IMR-90 (cell line): ENCODE measurements around the gene CUX1. TPM values are rescaled to one million over a fixed set of nuclear protein-coding genes. Genes with fewer than 3 reads are reported as not detected.

Source experiments
- ATAC-seq: fragments of 200-7000 bp; cut with Tn5 transposase; 2 replicates; pipeline ENCODE4 v1.9.1; 2020; ENCODE audit warnings: low read depth, mild to moderate bottlenecking, moderate library complexity
- BruUV-seq: library from RNA; stranded (reverse); fragments of 400-500 nt; replicated peaks from 2 replicates; lab custom pipeline; 2021; lab: Mats Ljungman, UMichigan
- CTCF ChIA-PET: fragments of 300-600 bp; formaldehyde crosslinking; extraction: SDS; loops from one replicate; lab custom pipeline; 2021; ENCODE audit warnings: antibody characterized with exemption; lab: Yijun Ruan, JAX
- POLR2A ChIA-PET: fragments of 300-600 bp; sonication (Branson Sonifier 250); formaldehyde crosslinking; loops from one replicate; lab custom pipeline; 2022; ENCODE audit warnings: antibody characterized with exemption; ENCODE audit not compliant: unreplicated experiment; lab: Charles Lee
- DNase-seq: peaks from one replicate; pipeline ENCODE4 v3.0.0; 2013
- H2AFZ ChIP-seq: replicated peaks from 2 replicates; pipeline ENCODE3; 2013; ENCODE audit warnings: low read length, mild to moderate bottlenecking; ENCODE audit not compliant: poor library complexity
- H2AK5ac ChIP-seq: 2 replicates; pipeline ENCODE4 v1.6.1; 2013; ENCODE audit warnings: low read depth, low read length, inconsistent platforms
- H2AK9ac ChIP-seq: replicated peaks from 2 replicates; pipeline ENCODE3; 2013; ENCODE audit warnings: mild to moderate bottlenecking, low read depth, low read length, moderate library complexity; ENCODE audit not compliant: poor library complexity
- H2BK120ac ChIP-seq: 2 replicates; pipeline ENCODE4 v1.6.1; 2013; ENCODE audit warnings: low read depth, low read length, inconsistent platforms
- H2BK15ac ChIP-seq: 3 replicates; pipeline ENCODE4 v1.6.1; 2013; ENCODE audit warnings: low read depth, low read length, inconsistent platforms
- H2BK20ac ChIP-seq: 2 replicates; pipeline ENCODE4 v1.6.1; 2013; ENCODE audit warnings: low read depth, mild to moderate bottlenecking, inconsistent platforms, low read length, moderate library complexity
- H2BK5ac ChIP-seq: 2 replicates; pipeline ENCODE4 v1.6.1; 2013; ENCODE audit warnings: mild to moderate bottlenecking, low read depth, low read length, inconsistent platforms; ENCODE audit not compliant: poor library complexity, severe bottlenecking
- H3K14ac ChIP-seq: replicated peaks from 2 replicates; pipeline ENCODE4 v1.6.1; 2013; ENCODE audit warnings: low read depth, low read length, inconsistent platforms
- H3K18ac ChIP-seq: 2 replicates; pipeline ENCODE4 v1.6.1; 2013; ENCODE audit warnings: low read depth, low read length, control low read depth
- H3K23ac ChIP-seq: 2 replicates; pipeline ENCODE4 v1.6.1; 2013; ENCODE audit warnings: low read depth, low read length, inconsistent platforms
- H3K27ac ChIP-seq: 2 replicates; pipeline ENCODE4 v1.5.1; 2013; ENCODE audit warnings: mild to moderate bottlenecking, control low read depth, low read length; ENCODE audit not compliant: insufficient read depth
- H3K27me3 ChIP-seq: 2 replicates; pipeline ENCODE4 v1.6.1; 2013; ENCODE audit warnings: low read length; ENCODE audit not compliant: control insufficient read depth, insufficient read depth
- H3K36me3 ChIP-seq: 2 replicates; pipeline ENCODE4 v1.6.1; 2013; ENCODE audit warnings: low read length, mixed read lengths; ENCODE audit not compliant: control insufficient read depth, insufficient read depth
- H3K4ac ChIP-seq: 2 replicates; pipeline ENCODE4 v1.6.1; 2013; ENCODE audit warnings: low read depth, low read length, inconsistent platforms
- H3K4me1 ChIP-seq: 2 replicates; pipeline ENCODE4 v1.6.1; 2013; ENCODE audit warnings: low read length, mixed read lengths; ENCODE audit not compliant: control insufficient read depth, insufficient read depth
- H3K4me2 ChIP-seq: 2 replicates; pipeline ENCODE4 v1.6.1; 2013; ENCODE audit warnings: low read depth, mild to moderate bottlenecking, control low read depth, low read length, moderate library complexity
- H3K4me3 ChIP-seq: 2 replicates; pipeline ENCODE4 v1.5.1; 2013; ENCODE audit warnings: low read depth, mild to moderate bottlenecking, control low read depth, low read length, moderate library complexity; ENCODE audit not compliant: insufficient read depth
- H3K56ac ChIP-seq: 2 replicates; pipeline ENCODE4 v1.6.1; 2013; ENCODE audit warnings: low read length, inconsistent platforms; ENCODE audit not compliant: insufficient read depth; ENCODE audit errors: extremely low read depth
- H3K79me1 ChIP-seq, 2 experiments: 2 replicates each; pipeline ENCODE4 v1.6.1; 2013; ENCODE audit warnings: low read length in 2 of 2, inconsistent platforms in 1 of 2, low read depth in 1 of 2
- H3K9ac ChIP-seq: 2 replicates; pipeline ENCODE4 v1.6.1; 2013; ENCODE audit warnings: low read depth, low read length, control low read depth
- H3K9me1 ChIP-seq: 2 replicates; pipeline ENCODE4 v1.6.1; 2013; ENCODE audit warnings: low read length, inconsistent platforms; ENCODE audit not compliant: insufficient read depth
- H3K9me3 ChIP-seq: 2 replicates; pipeline ENCODE4 v1.6.1; 2013; ENCODE audit warnings: low read length; ENCODE audit not compliant: control insufficient read depth, insufficient read depth
- H4K20me1 ChIP-seq: 2 replicates; pipeline ENCODE4 v1.6.1; 2013; ENCODE audit warnings: low read length, inconsistent platforms; ENCODE audit not compliant: insufficient read depth
- H4K5ac ChIP-seq: 2 replicates; pipeline ENCODE4 v1.6.1; 2013; ENCODE audit warnings: mild to moderate bottlenecking, low read depth, low read length, control low read depth
- H4K8ac ChIP-seq, 2 experiments: 2 replicates each; pipeline ENCODE4 v1.6.1; 2013; ENCODE audit warnings: low read depth in 2 of 2, low read length in 2 of 2, control low read depth in 1 of 2, inconsistent platforms in 1 of 2
- H4K91ac ChIP-seq: 2 replicates; pipeline ENCODE4 v1.6.1; 2013; ENCODE audit warnings: low read depth, low read length, inconsistent platforms; ENCODE audit not compliant: insufficient read depth
- CEBPB ChIP-seq: IDR thresholded peaks from 2 replicates; pipeline ENCODE4 v1.6.1; 2012; ENCODE audit warnings: low read depth, low read length, improper control_type of control experiment
- CHD1 ChIP-seq: IDR thresholded peaks from 2 replicates; pipeline ENCODE4 v1.6.1; 2012; ENCODE audit warnings: low read depth, low read length, improper control_type of control experiment
- MAFK ChIP-seq: IDR thresholded peaks from 2 replicates; pipeline ENCODE4 v1.6.1; 2012; ENCODE audit warnings: low read depth, low read length, improper control_type of control experiment
- MAZ ChIP-seq: IDR thresholded peaks from 2 replicates; pipeline ENCODE4 v1.6.1; 2012; ENCODE audit warnings: low read depth, mild to moderate bottlenecking, low read length, improper control_type of control experiment, moderate library complexity, borderline replicate concordance
- MXI1 ChIP-seq: IDR thresholded peaks from 2 replicates; pipeline ENCODE4 v1.6.1; 2012; ENCODE audit warnings: low read depth, mild to moderate bottlenecking, low read length, moderate library complexity, borderline replicate concordance
- NFE2L2 ChIP-seq: fragments of 150-350 bp; IDR thresholded peaks from 2 replicates; pipeline ENCODE4 v1.6.1; 2016; ENCODE audit warnings: low read depth, mild to moderate bottlenecking, low read length
- RCOR1 ChIP-seq: IDR thresholded peaks from 2 replicates; pipeline ENCODE4 v1.6.1; 2012; ENCODE audit warnings: mild to moderate bottlenecking, low read length, improper control_type of control experiment; ENCODE audit not compliant: insufficient replicate concordance
- SMC3 ChIP-seq: fragments of 150-350 bp; IDR thresholded peaks from 2 replicates; pipeline ENCODE4 v1.6.1; 2016; ENCODE audit warnings: low read depth, mild to moderate bottlenecking, antibody characterized with exemption, low read length, moderate library complexity
- WGBS, 2 experiments: methylation state at CpG; one replicate each; pipeline versions ENCODE4 v1.1.5 to v1.1.7; 2013; ENCODE audit warnings: missing lambda C conversion rate in 2 of 2; ENCODE audit not compliant: insufficient read length in 1 of 2; ENCODE audit errors: extremely low coverage in 2 of 2; 5-methylcytosine and 5-hydroxymethylcytosine counted together
- dilution Hi-C: fragments of 300-500 bp; cut with HindIII; formaldehyde crosslinking; loops from one replicate; pipeline ENCODE4 v1.14.3; 2018; ENCODE audit warnings: low sequenced_read_pairs; ENCODE audit not compliant: unreplicated experiment
- in situ Hi-C: fragments of 300-500 bp; cut with MboI; formaldehyde crosslinking; loops from 3 replicates; pipeline ENCODE4 v1.14.3; 2019; ENCODE audit warnings: low sequenced_read_pairs, inconsistent platforms, mixed read lengths
- intact Hi-C: fragments of 100-400 bp; cut with micrococcal nuclease; formaldehyde crosslinking; loops from 2 replicates; pipeline ENCODE4 v1.10.0; 2022
- polyA plus RNA-seq, 3 experiments: library from polyadenylated mRNA; depleted of rRNA; stranded (reverse); fragments of >200 nt; gene quantifications; 2 replicates each; pipeline ENCODE4 v1.2.3, GENCODE V29; 2012; ENCODE audit warnings: low replicate concordance in 1 of 3
- total RNA-seq: library from RNA; depleted of rRNA; stranded (reverse); fragments of >200 nt; gene quantifications from 2 replicates; pipeline ENCODE4 v1.2.3, GENCODE V29; 2012
- TF ChIP-seq, protein P1 (sequence below): fragments of 150-350 bp; IDR thresholded peaks from 2 replicates; pipeline ENCODE4 v1.6.1; 2016; ENCODE audit warnings: low read depth, mild to moderate bottlenecking, low read length, moderate library complexity, borderline replicate concordance
- TF ChIP-seq, protein P2 (sequence below): fragments of 150-350 bp; IDR thresholded peaks from 2 replicates; pipeline ENCODE4 v1.6.1; 2017; ENCODE audit warnings: mild to moderate bottlenecking, antibody characterized with exemption, low read length, low read depth

The CUX1 gene
- total and polyA plus RNA-seq, 2 of the 4 experiments (the other 2 are of a cell fraction) = 19.7 to 46.4 TPM

DNA sequence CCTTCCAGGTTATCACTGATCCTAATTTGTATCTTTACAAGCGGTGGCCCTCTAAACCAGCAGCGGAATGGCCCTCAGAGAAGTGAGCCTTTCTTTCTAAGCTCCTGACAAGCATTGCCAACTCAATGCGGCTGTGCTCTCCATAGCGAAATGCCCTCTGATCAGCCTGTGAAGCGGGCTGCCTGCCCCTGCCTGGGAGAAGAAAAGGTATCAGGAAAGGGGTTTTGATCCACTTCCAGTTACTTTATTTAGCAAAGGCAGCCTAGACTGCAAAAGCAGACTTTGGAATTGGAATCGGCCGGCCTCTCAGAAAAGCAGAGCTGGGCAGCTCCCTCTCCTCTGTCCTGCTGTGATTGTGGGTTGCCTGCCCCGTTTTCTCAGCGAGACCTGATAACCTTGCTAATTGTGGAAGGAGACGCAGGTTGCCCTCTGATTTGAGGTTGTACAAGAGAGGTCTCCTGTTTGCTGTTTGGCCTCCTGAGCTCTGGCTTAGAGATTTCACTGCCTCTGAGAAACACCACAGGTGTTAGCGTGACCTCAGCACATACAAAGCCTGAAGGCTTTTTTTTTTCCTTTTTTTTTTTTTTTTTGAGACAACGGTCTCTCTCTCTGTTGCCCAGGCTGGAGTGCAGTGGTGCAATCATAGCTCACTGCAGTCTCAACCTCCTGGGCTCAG lies 415.3 kb downstream of the CUX1 start:
- intact Hi-C loops = no loop called here
- Histone ChIP-seq H3K4me3 (no peak overlapping the region), H3K27me3 (no peaks in the 10 kb centered on the region), H2AFZ (no peak overlapping the region), H2AK9ac (no peak overlapping the region), H3K27ac (no peak overlapping the region), H2BK120ac (no peak overlapping the region), H2BK5ac (no peak overlapping the region), H3K79me1 (peaks cover 0 to 11% of the 10 kb centered on the region in 2 experiments; a peak in 2 of 4 replicates), H3K14ac (no peak overlapping the region), H3K9ac (no peak overlapping the region), H3K4ac (no peak overlapping the region), H2BK15ac (no peak overlapping the region), H3K23ac (no peak overlapping the region), H3K9me3 (no peaks in the 10 kb centered on the region), H4K20me1 (no peaks in the 10 kb centered on the region; the same call in none of the 2 replicates), H2BK20ac (no peak overlapping the region), H3K4me2 (no peak overlapping the region), H4K91ac (no peak overlapping the region), H3K4me1 (peaks cover 2% of the 10 kb centered on the region; the same call in 1 of the 2 replicates), H2AK5ac (no peak overlapping the region), H4K5ac (no peak overlapping the region), H3K9me1 (0 out of 2 replicates have a peak, but pooled peaks cover 2% of the 10 kb centered on the region), H3K36me3 (peaks cover 26% of the 10 kb centered on the region), H4K8ac (no peak overlapping the region), H3K56ac (no peak overlapping the region), H3K18ac (no peak overlapping the region)
- DNase-seq (no peak), ATAC-seq (no peak)
- dilution Hi-C loops = no loop called here
- in situ Hi-C loops = loop anchor here (10.0 kb wide), 3 partner anchors 418 to 628 kb away; partner anchors contain the start of gene CUX1
- POLR2A ChIA-PET = no interaction called here
- BruUV-seq = no TSS peak
- CTCF ChIA-PET = interaction anchor here (0.6 to 0.8 kb wide), 2 partner anchors 191 to 752 kb away, joined by 5 to 6 read pairs; no protein-coding TSS in a partner anchor
- TF ChIP-seq NFE2L2 = no peak
- TF ChIP-seq RCOR1 = no peak
- TF ChIP-seq, protein P1, sequence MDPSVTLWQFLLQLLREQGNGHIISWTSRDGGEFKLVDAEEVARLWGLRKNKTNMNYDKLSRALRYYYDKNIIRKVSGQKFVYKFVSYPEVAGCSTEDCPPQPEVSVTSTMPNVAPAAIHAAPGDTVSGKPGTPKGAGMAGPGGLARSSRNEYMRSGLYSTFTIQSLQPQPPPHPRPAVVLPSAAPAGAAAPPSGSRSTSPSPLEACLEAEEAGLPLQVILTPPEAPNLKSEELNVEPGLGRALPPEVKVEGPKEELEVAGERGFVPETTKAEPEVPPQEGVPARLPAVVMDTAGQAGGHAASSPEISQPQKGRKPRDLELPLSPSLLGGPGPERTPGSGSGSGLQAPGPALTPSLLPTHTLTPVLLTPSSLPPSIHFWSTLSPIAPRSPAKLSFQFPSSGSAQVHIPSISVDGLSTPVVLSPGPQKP = no peak
- no peak for TF ChIP-seq MXI1
- TF ChIP-seq MAFK = no peak
- TF ChIP-seq CEBPB = no peak
- no peak for TF ChIP-seq MAZ
- TF ChIP-seq SMC3 = no peak
- TF ChIP-seq, protein P2, sequence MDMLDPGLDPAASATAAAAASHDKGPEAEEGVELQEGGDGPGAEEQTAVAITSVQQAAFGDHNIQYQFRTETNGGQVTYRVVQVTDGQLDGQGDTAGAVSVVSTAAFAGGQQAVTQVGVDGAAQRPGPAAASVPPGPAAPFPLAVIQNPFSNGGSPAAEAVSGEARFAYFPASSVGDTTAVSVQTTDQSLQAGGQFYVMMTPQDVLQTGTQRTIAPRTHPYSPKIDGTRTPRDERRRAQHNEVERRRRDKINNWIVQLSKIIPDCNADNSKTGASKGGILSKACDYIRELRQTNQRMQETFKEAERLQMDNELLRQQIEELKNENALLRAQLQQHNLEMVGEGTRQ = no peak
- TF ChIP-seq CHD1 = no peak
- WGBS, 2 experiments = 100% methylated on average over 2 of the region's 12 CpGs; no CpG with 5 or more reads in 1 of the 2 experiments
